ENCODE measurements around the gene SERPINA3. TPM values are rescaled to one million over a fixed set of nuclear protein-coding genes. Genes with fewer than 3 reads are reported as not detected.

SERPINA3 gene
- total RNA-seq, 1 experiment from 2014 or later = 2,914 TPM

GRCh38 chr14:94659901-94660300 is 47.7 kb downstream of the SERPINA3 start:
- H3K36me3 Mint-ChIP-seq (ENCODE audit: insufficient read depth, unreplicated experiment) = no peaks in the 10 kb centered on the region
- H3K4me1 Mint-ChIP-seq (ENCODE audit: low read depth, unreplicated experiment) = no peaks in the 10 kb centered on the region
- TF ChIP-seq, protein P1, sequence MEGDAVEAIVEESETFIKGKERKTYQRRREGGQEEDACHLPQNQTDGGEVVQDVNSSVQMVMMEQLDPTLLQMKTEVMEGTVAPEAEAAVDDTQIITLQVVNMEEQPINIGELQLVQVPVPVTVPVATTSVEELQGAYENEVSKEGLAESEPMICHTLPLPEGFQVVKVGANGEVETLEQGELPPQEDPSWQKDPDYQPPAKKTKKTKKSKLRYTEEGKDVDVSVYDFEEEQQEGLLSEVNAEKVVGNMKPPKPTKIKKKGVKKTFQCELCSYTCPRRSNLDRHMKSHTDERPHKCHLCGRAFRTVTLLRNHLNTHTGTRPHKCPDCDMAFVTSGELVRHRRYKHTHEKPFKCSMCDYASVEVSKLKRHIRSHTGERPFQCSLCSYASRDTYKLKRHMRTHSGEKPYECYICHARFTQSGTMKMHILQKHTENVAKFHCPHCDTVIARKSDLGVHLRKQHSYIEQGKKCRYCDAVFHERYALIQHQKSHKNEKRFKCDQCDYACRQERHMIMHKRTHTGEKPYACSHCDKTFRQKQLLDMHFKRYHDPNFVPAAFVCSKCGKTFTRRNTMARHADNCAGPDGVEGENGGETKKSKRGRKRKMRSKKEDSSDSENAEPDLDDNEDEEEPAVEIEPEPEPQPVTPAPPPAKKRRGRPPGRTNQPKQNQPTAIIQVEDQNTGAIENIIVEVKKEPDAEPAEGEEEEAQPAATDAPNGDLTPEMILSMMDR (IDR thresholded peaks at IDR 0.05; ENCODE audit: unreplicated experiment) = no peak
- no peak overlapping the region for H3K4me3 Mint-ChIP-seq (ENCODE audit: low read depth, unreplicated experiment)
- no peak overlapping the region for H3K27ac Mint-ChIP-seq (ENCODE audit: unreplicated experiment)
- H3K27me3 Mint-ChIP-seq (ENCODE audit: unreplicated experiment) = peaks cover 33% of the 10 kb centered on the region
- no peak for DNase-seq
- BruUV-seq (replicated peaks) = no TSS peak
- H3K9me3 Mint-ChIP-seq (ENCODE audit: low read depth, unreplicated experiment) = no peaks in the 10 kb centered on the region
- intact Hi-C loops (cut with micrococcal nuclease; ENCODE audit: unreplicated experiment) = no loop called here
- CTCF ChIA-PET = no interaction called here

DNA sequence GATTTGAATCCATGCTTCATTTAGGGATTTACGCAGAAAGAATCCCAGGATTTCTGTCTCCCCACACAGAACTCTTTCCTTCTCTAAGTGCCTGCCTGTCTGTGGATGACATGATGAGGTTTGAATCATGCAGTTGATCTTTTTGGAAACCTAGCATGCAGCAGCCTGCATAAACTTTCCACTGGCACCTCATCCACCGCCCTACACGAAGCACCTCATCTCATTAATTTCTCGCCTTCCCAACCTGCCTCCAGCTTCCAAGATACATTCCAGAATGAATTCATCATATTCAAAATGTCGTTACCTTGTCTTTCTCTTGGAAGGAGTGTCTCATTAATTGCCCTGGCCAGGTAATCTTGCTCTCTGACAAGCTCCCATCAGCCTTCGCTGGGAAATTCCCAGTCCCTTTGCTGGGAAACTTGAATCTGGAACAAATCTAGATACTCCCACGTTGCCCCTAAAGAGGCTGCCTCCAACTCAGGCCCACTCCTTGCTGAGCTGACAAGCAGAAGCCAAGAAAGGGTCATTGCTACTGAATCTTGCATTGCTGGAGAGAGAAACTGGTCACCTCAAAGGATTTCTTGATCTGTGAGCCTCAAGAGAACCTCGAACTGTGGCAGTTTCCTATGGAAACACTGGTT is 48.2 kb downstream of the SERPINA3 start:
- BruUV-seq (replicated peaks) = no TSS peak
- intact Hi-C loops (cut with micrococcal nuclease; ENCODE audit: unreplicated experiment) = no loop called here
- H3K27me3 Mint-ChIP-seq (ENCODE audit: unreplicated experiment) = peaks cover 33% of the 10 kb centered on the region
- H3K36me3 Mint-ChIP-seq (ENCODE audit: insufficient read depth, unreplicated experiment) = no peaks in the 10 kb centered on the region
- no peak overlapping the region for H3K4me3 Mint-ChIP-seq (ENCODE audit: low read depth, unreplicated experiment)
- no peaks in the 10 kb centered on the region for H3K9me3 Mint-ChIP-seq (ENCODE audit: low read depth, unreplicated experiment)
- H3K27ac Mint-ChIP-seq (ENCODE audit: unreplicated experiment) = no peak overlapping the region
- CTCF ChIA-PET = no interaction called here
- H3K4me1 Mint-ChIP-seq (ENCODE audit: low read depth, unreplicated experiment) = no peaks in the 10 kb centered on the region
- no peak for DNase-seq
- TF ChIP-seq, protein P1 (IDR thresholded peaks at IDR 0.05; ENCODE audit: unreplicated experiment) = no peak

DNA sequence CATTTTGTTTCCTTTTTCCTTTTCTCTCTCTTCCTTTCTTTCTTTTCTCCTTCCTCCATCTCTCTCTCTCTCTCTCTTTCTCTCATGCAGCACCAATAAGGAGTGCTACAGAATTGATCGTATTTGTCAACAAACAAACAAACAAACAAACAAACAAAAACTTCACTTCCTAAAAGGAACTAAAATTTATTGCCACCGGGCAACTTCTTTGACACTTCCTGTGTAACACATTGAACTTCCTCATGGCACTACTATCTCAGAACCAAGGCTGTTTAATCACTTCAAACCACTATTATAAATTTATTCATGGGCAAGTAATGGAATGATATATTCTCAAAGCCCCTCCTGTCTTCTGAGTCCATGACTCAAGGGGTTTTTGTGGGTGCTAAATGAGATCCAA is 51.3 kb downstream of the SERPINA3 start:
- intact Hi-C loops (cut with micrococcal nuclease; ENCODE audit: unreplicated experiment) = no loop called here
- DNase-seq = no peak
- no peaks in the 10 kb centered on the region for H3K9me3 Mint-ChIP-seq (ENCODE audit: low read depth, unreplicated experiment)
- no peaks in the 10 kb centered on the region for H3K4me1 Mint-ChIP-seq (ENCODE audit: low read depth, unreplicated experiment)
- H3K4me3 Mint-ChIP-seq (ENCODE audit: low read depth, unreplicated experiment) = no peak overlapping the region
- CTCF ChIA-PET = no interaction called here
- TF ChIP-seq, protein P1 (IDR thresholded peaks at IDR 0.05; ENCODE audit: unreplicated experiment) = no peak
- no peak overlapping the region for H3K27ac Mint-ChIP-seq (ENCODE audit: unreplicated experiment)
- BruUV-seq (replicated peaks) = no TSS peak
- peaks cover 33% of the 10 kb centered on the region for H3K27me3 Mint-ChIP-seq (ENCODE audit: unreplicated experiment)
- no peaks in the 10 kb centered on the region for H3K36me3 Mint-ChIP-seq (ENCODE audit: insufficient read depth, unreplicated experiment)

GRCh38 chr14:94663965-94664704 is 51.9 kb downstream of the SERPINA3 start:
- CTCF ChIA-PET = no interaction called here
- Mint-ChIP-seq H3K9me3 (ENCODE audit: low read depth, unreplicated experiment) (no peaks in the 10 kb centered on the region), H3K36me3 (ENCODE audit: insufficient read depth, unreplicated experiment) (no peaks in the 10 kb centered on the region), H3K27ac (ENCODE audit: unreplicated experiment) (no peak overlapping the region), H3K4me3 (ENCODE audit: low read depth, unreplicated experiment) (no peak overlapping the region), H3K27me3 (ENCODE audit: unreplicated experiment) (peaks cover 33% of the 10 kb centered on the region), H3K4me1 (ENCODE audit: low read depth, unreplicated experiment) (no peaks in the 10 kb centered on the region)
- no TSS peak for BruUV-seq (replicated peaks)
- TF ChIP-seq, protein P1 (IDR thresholded peaks at IDR 0.05; ENCODE audit: unreplicated experiment) = no peak
- intact Hi-C loops (cut with micrococcal nuclease; ENCODE audit: unreplicated experiment) = no loop called here
- DNase-seq = no peak

All from Calu3 (cell line).